Calu3 (cell line): Measurements from ENCODE around the gene C5orf58. TPM values are rescaled to one million over a fixed set of nuclear protein-coding genes. Genes with fewer than 3 reads are reported as not detected.

ENCODE experiments used
- BruUV-seq: library from RNA; stranded (reverse); fragments of 400-500 nt; replicated peaks from 2 replicates; lab custom pipeline; 2021; lab: Mats Ljungman, UMichigan
- CTCF ChIA-PET: fragments of 300-600 bp; sonication (Branson Sonifier 250); formaldehyde crosslinking; loops from one replicate; lab custom pipeline; 2022; ENCODE audit warnings: antibody characterized with exemption; lab: Charles Lee
- DNase-seq: peaks from one replicate; pipeline ENCODE4 v3.0.0; 2022
- H3K27ac Mint-ChIP-seq: one replicate; pipeline ENCODE4 v1.8.0; 2022; ENCODE audit warnings: mixed read lengths; ENCODE audit not compliant: unreplicated experiment
- H3K27me3 Mint-ChIP-seq: one replicate; pipeline ENCODE4 v1.8.0; 2022; ENCODE audit warnings: mixed read lengths; ENCODE audit not compliant: unreplicated experiment
- H3K36me3 Mint-ChIP-seq: one replicate; pipeline ENCODE4 v1.8.0; 2022; ENCODE audit warnings: mild to moderate bottlenecking, moderate library complexity, mixed read lengths; ENCODE audit not compliant: insufficient read depth, unreplicated experiment
- H3K4me1 Mint-ChIP-seq: one replicate; pipeline ENCODE4 v1.8.0; 2022; ENCODE audit warnings: mild to moderate bottlenecking, low read depth, mixed read lengths; ENCODE audit not compliant: unreplicated experiment
- H3K4me3 Mint-ChIP-seq: one replicate; pipeline ENCODE4 v1.8.0; 2022; ENCODE audit warnings: mild to moderate bottlenecking, low read depth, moderate library complexity, mixed read lengths; ENCODE audit not compliant: unreplicated experiment
- H3K9me3 Mint-ChIP-seq: one replicate; pipeline ENCODE4 v1.8.0; 2022; ENCODE audit warnings: low read depth, mixed read lengths; ENCODE audit not compliant: unreplicated experiment
- intact Hi-C: fragments of 100-400 bp; cut with micrococcal nuclease; formaldehyde crosslinking; loops from one replicate; pipeline ENCODE4 v1.10.0; 2022; ENCODE audit not compliant: unreplicated experiment
- total RNA-seq: library from RNA; stranded (reverse); gene quantifications from 2 replicates; pipeline ENCODE4 v1.2.3, GENCODE V29; 2022
- TF ChIP-seq, protein P1 (sequence below): fragments of 200-600 bp; IDR thresholded peaks from one replicate; pipeline ENCODE4 v1.8.0; 2022; ENCODE audit warnings: antibody characterized with exemption; ENCODE audit not compliant: unreplicated experiment

The C5orf58 gene
- total RNA-seq, 1 experiment from 2014 or later = not detected

GRCh38 chr5:170268153-170268689 is 35.4 kb downstream of the C5orf58 start:
- no peak for DNase-seq
- Mint-ChIP-seq H3K27me3 (peaks cover 64% of the 10 kb centered on the region), H3K36me3 (no peaks in the 10 kb centered on the region), H3K9me3 (no peaks in the 10 kb centered on the region), H3K27ac (no peak overlapping the region), H3K4me1 (peaks cover 14% of the 10 kb centered on the region), H3K4me3 (no peak overlapping the region)
- TF ChIP-seq, protein P1, sequence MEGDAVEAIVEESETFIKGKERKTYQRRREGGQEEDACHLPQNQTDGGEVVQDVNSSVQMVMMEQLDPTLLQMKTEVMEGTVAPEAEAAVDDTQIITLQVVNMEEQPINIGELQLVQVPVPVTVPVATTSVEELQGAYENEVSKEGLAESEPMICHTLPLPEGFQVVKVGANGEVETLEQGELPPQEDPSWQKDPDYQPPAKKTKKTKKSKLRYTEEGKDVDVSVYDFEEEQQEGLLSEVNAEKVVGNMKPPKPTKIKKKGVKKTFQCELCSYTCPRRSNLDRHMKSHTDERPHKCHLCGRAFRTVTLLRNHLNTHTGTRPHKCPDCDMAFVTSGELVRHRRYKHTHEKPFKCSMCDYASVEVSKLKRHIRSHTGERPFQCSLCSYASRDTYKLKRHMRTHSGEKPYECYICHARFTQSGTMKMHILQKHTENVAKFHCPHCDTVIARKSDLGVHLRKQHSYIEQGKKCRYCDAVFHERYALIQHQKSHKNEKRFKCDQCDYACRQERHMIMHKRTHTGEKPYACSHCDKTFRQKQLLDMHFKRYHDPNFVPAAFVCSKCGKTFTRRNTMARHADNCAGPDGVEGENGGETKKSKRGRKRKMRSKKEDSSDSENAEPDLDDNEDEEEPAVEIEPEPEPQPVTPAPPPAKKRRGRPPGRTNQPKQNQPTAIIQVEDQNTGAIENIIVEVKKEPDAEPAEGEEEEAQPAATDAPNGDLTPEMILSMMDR = no peak
- BruUV-seq = no TSS peak
- intact Hi-C loops = loop anchor here (2.0 to 5.0 kb wide), 3 partner anchors 41 to 153 kb away; no protein-coding TSS in a partner anchor
- CTCF ChIA-PET = interaction anchor here (1.0 kb wide), 1 partner anchor 65 kb away, joined by 3 read pairs; no protein-coding TSS in a partner anchor

DNA sequence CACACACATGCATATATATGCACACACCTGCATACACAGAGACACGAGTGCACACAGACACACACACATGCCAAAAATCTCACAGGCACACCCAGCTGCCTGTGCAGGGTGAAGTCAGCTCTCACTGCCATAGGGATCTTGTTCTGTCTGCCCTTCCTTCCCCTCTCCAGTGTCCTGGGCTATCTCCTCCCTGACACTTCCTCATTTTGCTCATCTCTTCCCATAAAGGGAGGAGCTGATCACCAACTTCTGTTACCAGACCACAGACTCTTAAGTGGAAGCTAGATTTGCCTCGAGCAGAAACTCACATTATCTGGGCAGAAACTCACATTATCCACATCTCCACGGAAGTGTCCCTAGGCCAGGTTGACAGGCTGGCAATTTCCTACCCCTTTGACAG is 36.1 kb downstream of the C5orf58 start:
- H3K27me3 Mint-ChIP-seq = peaks cover 57% of the 10 kb centered on the region
- no TSS peak for BruUV-seq
- DNase-seq = no peak
- H3K4me3 Mint-ChIP-seq = no peak overlapping the region
- CTCF ChIA-PET = interaction anchor here (1.0 kb wide), 1 partner anchor 65 kb away, joined by 3 read pairs; no protein-coding TSS in a partner anchor
- TF ChIP-seq, protein P1 = no peak
- H3K36me3 Mint-ChIP-seq = no peaks in the 10 kb centered on the region
- H3K4me1 Mint-ChIP-seq = peaks cover 14% of the 10 kb centered on the region
- no peak overlapping the region for H3K27ac Mint-ChIP-seq
- H3K9me3 Mint-ChIP-seq = no peaks in the 10 kb centered on the region
- intact Hi-C loops = loop anchor here (2.0 to 5.0 kb wide), 3 partner anchors 42 to 152 kb away; no protein-coding TSS in a partner anchor

- Mint-ChIP-seq H3K27ac (no peak overlapping the region), H3K27me3 (peaks cover 51% of the 10 kb centered on the region), H3K9me3 (no peaks in the 10 kb centered on the region), H3K4me1 (peaks cover 14% of the 10 kb centered on the region), H3K4me3 (no peak overlapping the region), H3K36me3 (no peaks in the 10 kb centered on the region)
- CTCF ChIA-PET = interaction anchor here (1.0 kb wide), 1 partner anchor 64 kb away, joined by 3 read pairs; no protein-coding TSS in a partner anchor
- TF ChIP-seq, protein P1 = no peak
- no peak for DNase-seq
- intact Hi-C loops = loop anchor here (2.0 to 5.0 kb wide), 3 partner anchors 42 to 151 kb away; no protein-coding TSS in a partner anchor
- no TSS peak for BruUV-seq
Measured at GRCh38 chr5:170269579-170269978, 36.8 kb downstream of the C5orf58 start.

- no peak overlapping the region for H3K27ac Mint-ChIP-seq
- DNase-seq = no peak
- intact Hi-C loops = no loop called here
- no peaks in the 10 kb centered on the region for H3K9me3 Mint-ChIP-seq
- H3K4me3 Mint-ChIP-seq = no peak overlapping the region
- no peaks in the 10 kb centered on the region for H3K36me3 Mint-ChIP-seq
- peaks cover 14% of the 10 kb centered on the region for H3K4me1 Mint-ChIP-seq
- peaks cover 49% of the 10 kb centered on the region for H3K27me3 Mint-ChIP-seq
- CTCF ChIA-PET = no interaction called here
- TF ChIP-seq, protein P1 = no peak
- no TSS peak for BruUV-seq
Measured at GRCh38 chr5:170270293-170271069, 37.7 kb downstream of the C5orf58 start.
